WI38 (cell line): ENCODE data around the gene TTC32.
"Not testable (repeated sequence)": the region's sequence is repeated elsewhere in the genome, so short reads cannot be mapped to it uniquely, and the experiment has no call there.

ENCODE experiments used
- H3K4me3 ChIP-seq: 2 replicates; pipeline ENCODE4 v1.5.1; 2011; ENCODE audit warnings: low read depth, mild to moderate bottlenecking, control low read depth, low read length
- CTCF ChIP-seq: IDR thresholded peaks from 2 replicates; pipeline ENCODE4 v1.5.1; 2012; ENCODE audit warnings: low read depth, mild to moderate bottlenecking, control low read depth, low read length

Gene TTC32

GRCh38 chr2:19937004-19937403 lies 35.2 kb upstream of the TTC32 start:
- TF ChIP-seq CTCF: no peak
- H3K4me3 ChIP-seq: no peak overlapping the region

GRCh38 chr2:19936203-19936602 lies 34.4 kb upstream of the TTC32 start:
- no peak overlapping the region for H3K4me3 ChIP-seq
- no peak for TF ChIP-seq CTCF

GRCh38 chr2:19933351-19933981 lies 31.7 kb upstream of the TTC32 start:
- TF ChIP-seq CTCF: no peak
- 0 out of 2 replicates have a peak overlapping the region, but pooled peaks have one; percentile 5 for H3K4me3 ChIP-seq

- TF ChIP-seq CTCF: no peak
- 0 out of 2 replicates have a peak overlapping the region, but pooled peaks have one; percentile 5 for H3K4me3 ChIP-seq
Measured at GRCh38 chr2:19932928-19933327, 31.1 kb upstream of the TTC32 start.

GRCh38 chr2:19929226-19929625 lies 27.4 kb upstream of the TTC32 start:
- H3K4me3 ChIP-seq: no peak overlapping the region
- TF ChIP-seq CTCF: no peak

GRCh38 chr2:19927816-19928215 lies 26.0 kb upstream of the TTC32 start:
- H3K4me3 ChIP-seq: not testable (repeated sequence)

GRCh38 chr2:19924526-19924925 lies 22.7 kb upstream of the TTC32 start:
- H3K4me3 ChIP-seq: not testable (repeated sequence)

GRCh38 chr2:19922188-19922587 lies 20.4 kb upstream of the TTC32 start:
- not testable (repeated sequence) for H3K4me3 ChIP-seq

GRCh38 chr2:19916385-19916950 lies 14.7 kb upstream of the TTC32 start:
- no peak for TF ChIP-seq CTCF
- H3K4me3 ChIP-seq: no peak overlapping the region
